ENCODE results near the gene DMWD. TPM values are rescaled to one million over a fixed set of nuclear protein-coding genes. Genes with fewer than 3 reads are reported as not detected.

DMWD gene
- total RNA-seq, 1 donor from 2014 or later, result 110 TPM

DNA sequence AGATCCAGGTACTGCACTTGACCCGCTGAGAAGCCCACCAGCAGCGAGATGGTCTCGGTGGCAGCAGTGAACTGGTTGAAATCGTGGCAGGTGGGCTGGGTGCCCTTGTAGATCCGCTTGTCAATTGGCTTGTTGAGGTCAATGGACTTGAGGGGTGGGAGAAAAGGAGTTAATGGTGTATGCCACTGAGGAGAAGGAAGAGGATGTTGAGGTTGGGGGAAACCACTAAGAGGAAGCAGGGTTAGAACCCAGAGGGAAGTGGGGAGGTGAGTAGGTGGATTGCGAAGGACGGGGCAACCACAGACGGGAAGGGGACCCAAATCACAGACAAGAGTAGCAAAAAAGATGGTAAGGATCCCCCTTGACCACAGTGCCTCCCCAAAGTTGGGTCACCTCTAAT lies 1.7 kb downstream of the DMWD start:
- TF ChIP-seq, protein P1, sequence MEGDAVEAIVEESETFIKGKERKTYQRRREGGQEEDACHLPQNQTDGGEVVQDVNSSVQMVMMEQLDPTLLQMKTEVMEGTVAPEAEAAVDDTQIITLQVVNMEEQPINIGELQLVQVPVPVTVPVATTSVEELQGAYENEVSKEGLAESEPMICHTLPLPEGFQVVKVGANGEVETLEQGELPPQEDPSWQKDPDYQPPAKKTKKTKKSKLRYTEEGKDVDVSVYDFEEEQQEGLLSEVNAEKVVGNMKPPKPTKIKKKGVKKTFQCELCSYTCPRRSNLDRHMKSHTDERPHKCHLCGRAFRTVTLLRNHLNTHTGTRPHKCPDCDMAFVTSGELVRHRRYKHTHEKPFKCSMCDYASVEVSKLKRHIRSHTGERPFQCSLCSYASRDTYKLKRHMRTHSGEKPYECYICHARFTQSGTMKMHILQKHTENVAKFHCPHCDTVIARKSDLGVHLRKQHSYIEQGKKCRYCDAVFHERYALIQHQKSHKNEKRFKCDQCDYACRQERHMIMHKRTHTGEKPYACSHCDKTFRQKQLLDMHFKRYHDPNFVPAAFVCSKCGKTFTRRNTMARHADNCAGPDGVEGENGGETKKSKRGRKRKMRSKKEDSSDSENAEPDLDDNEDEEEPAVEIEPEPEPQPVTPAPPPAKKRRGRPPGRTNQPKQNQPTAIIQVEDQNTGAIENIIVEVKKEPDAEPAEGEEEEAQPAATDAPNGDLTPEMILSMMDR (IDR thresholded peaks at IDR 0.05), result no peak
- intact Hi-C loops (cut with DNase I), result no loop called here
- Histone ChIP-seq H3K4me1 (peaks cover 0 to 10% of the 10 kb centered on the region in 2 donors), H3K27ac (peak overlapping the region in 1 of 2 donors; percentile 12), H3K36me3 (peaks cover 33 to 46% of the 10 kb centered on the region in 2 donors), H3K4me3 (peak overlapping the region in 1 of 2 donors; percentile 87), H3K27me3 (no peaks in the 10 kb centered on the region), H3K9me3 (no peaks in the 10 kb centered on the region)
- DNase-seq (ENCODE audit: low spot score in 2 of 2), result no peak

DNA sequence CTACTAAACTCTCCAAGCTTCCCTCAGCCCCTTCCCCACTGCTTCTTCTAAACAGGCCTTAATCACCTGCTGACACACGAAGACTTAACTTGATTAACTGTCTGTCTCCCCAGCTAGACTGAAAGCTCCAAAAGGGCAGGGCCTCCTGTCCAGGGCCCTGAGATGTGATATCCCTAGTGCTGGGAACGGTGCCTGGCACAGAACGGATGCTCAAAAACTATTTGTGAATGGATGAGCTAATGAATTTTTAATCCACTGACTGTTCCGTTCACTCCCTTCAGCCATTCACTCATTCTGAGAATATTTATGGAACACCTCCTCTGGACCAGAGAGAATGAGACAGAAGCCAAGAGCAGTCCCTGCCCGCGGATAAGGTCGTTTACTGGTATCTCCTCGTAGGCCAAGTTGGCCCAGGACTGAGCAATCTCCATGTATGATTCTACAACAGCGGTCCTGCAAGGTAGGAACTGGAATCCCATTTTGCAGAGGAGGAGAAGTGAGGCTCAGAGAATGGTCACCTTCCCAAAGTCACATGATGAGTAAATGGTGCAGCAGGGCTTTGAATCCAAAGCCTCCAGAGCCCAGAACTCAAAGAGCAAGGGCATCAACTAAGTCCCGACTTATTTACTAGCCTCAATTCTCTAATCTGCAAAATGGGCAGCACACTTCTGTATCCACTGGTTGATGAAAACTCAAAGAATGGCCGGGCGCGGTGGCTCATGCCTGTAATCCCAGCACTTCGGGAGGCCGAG lies 3.4 kb downstream of the DMWD start:
- TF ChIP-seq, protein P1 (IDR thresholded peaks at IDR 0.05), result no peak
- DNase-seq (ENCODE audit: low spot score in 2 of 2), result no peak
- no peaks in the 10 kb centered on the region for H3K27me3 ChIP-seq
- H3K9me3 ChIP-seq, result no peaks in the 10 kb centered on the region
- peaks cover 39 to 57% of the 10 kb centered on the region in 2 donors for H3K36me3 ChIP-seq
- no peak overlapping the region for H3K27ac ChIP-seq
- intact Hi-C loops (cut with DNase I), result no loop called here
- H3K4me3 ChIP-seq, result no peak overlapping the region
- H3K4me1 ChIP-seq, result peaks cover 0 to 27% of the 10 kb centered on the region in 2 donors

DNA sequence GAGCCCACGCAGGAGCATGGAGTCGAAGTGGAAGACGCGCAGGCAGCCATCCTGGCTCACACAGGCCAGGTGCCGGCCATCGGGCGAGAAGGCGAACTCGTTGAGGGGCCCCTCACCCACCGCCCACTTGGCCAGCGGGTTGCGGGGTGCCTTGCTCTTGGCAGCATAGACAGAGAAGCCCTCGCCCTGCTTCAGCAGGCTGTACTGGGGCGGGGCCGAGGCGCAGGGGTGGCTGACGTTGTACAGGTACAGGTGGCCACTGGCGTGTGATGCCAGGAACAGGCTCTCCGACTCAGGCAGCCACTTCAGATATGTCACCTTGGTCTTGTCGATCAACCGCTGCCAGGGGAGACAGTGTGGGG lies 6.1 kb downstream of the DMWD start:
- Histone ChIP-seq H3K27ac (peak overlapping the region; percentile 93 to 94), H3K9me3 (no peaks in the 10 kb centered on the region), H3K36me3 (peaks cover 39 to 57% of the 10 kb centered on the region in 2 donors), H3K4me3 (no peak overlapping the region), H3K27me3 (no peaks in the 10 kb centered on the region), H3K4me1 (peaks cover 7 to 33% of the 10 kb centered on the region in 2 donors)
- TF ChIP-seq, protein P1 (IDR thresholded peaks at IDR 0.05), result no peak
- no peak for DNase-seq (ENCODE audit: low spot score in 2 of 2)
- intact Hi-C loops (cut with DNase I), result no loop called here

DNA sequence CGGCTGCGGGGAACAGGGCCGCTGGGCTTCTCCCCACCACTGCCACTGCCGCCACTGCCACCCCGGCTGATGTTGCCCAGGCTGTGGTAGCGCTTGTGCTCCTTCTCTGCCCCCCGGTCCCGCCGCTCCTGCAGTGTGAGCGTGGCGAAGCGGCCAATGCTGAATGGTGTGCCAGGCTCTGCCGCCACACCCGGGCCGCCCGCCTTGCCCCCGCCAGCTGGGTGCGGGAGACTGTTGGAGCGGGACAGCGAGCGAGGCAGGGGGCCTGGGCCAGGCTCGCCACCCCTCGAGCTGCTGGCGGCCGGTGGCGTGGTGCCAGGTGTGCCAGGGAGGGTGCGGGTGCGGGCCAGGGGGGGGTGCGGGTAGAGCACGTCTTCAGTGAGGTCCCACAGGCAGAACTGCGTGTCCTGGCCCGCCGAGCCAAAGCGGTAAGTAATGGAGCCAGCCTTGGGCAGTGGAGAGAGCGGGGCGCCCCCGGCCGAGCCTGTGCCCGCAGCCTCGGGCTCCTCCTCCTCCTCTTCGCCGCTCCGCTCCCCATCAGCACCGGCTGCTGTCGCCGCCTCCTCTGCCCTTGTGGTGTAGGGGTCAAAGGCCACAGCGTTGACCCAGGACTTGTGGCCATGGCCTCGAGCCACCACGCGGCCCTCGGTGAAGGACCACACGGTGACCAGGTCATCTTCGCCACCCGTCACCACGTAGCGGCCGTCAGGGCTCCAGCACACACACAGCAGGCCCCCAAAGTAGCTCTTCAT lies 6.7 kb downstream of the DMWD start:
- no peak overlapping the region for H3K4me3 ChIP-seq
- peaks cover 7 to 30% of the 10 kb centered on the region in 2 donors for H3K4me1 ChIP-seq
- H3K36me3 ChIP-seq, result peaks cover 39 to 57% of the 10 kb centered on the region in 2 donors
- intact Hi-C loops (cut with DNase I), result no loop called here
- no peaks in the 10 kb centered on the region for H3K9me3 ChIP-seq
- DNase-seq (ENCODE audit: low spot score in 2 of 2), result no peak
- TF ChIP-seq, protein P1 (IDR thresholded peaks at IDR 0.05), result no peak
- peak overlapping the region; percentile 93 to 94 for H3K27ac ChIP-seq
- no peaks in the 10 kb centered on the region for H3K27me3 ChIP-seq

DNA sequence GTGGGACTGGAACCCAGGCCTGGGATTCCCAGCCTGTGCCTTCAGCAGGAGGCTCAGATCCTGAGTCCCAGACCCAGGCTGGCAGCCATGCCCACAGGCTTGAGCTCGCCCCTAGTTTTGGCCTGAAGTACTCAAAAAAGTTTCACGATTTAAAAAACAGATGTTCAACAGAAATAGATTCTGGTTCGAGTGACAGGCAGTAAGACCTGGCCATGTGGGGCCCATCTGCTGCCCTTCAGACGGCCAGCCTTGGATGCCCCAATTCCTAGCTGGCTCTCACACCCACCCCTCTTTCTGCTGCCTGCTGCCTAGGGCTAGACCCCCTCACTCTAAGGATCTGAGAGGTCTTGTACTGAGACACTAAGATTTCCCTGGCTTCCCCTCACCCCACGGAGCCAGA lies 7.5 kb downstream of the DMWD start:
- TF ChIP-seq, protein P1 (IDR thresholded peaks at IDR 0.05), result no peak
- peak overlapping the region; percentile 93 to 94 for H3K27ac ChIP-seq

More for the DNA sequence above, 7.5 kb downstream of the DMWD start:
- H3K36me3 ChIP-seq, result peaks cover 39 to 50% of the 10 kb centered on the region in 2 donors
- peaks cover 7 to 33% of the 10 kb centered on the region in 2 donors for H3K4me1 ChIP-seq
- H3K27me3 ChIP-seq, result no peaks in the 10 kb centered on the region
- no peak for DNase-seq (ENCODE audit: low spot score in 2 of 2)
- no peaks in the 10 kb centered on the region for H3K9me3 ChIP-seq
- H3K4me3 ChIP-seq, result no peak overlapping the region
- intact Hi-C loops (cut with DNase I), result no loop called here

Data from ascending aorta (tissue), 2 donors.